GM21528 (cell line): ENCODE results near the gene CLEC6A.
"Not testable (repeated sequence)": the region's sequence is repeated elsewhere in the genome, so short reads cannot be mapped to it uniquely, and the experiment has no call there.

Experiments
- ATAC-seq: cut with Tn5 transposase; IDR thresholded peaks from one replicate; pipeline ENCODE4 v1.9.1; 2021; ENCODE audit warnings: mild to moderate bottlenecking, moderate library complexity; ENCODE audit not compliant: unreplicated experiment, low FRiP score

CLEC6A gene

GRCh38 chr12:8455727-8456360, at the start of gene CLEC6A:
Gene CLEC6A (plus strand): TSS chr12:8455962. CDS start chr12:8456112, 150 bp downstream.
- ATAC-seq = no peak

DNA sequence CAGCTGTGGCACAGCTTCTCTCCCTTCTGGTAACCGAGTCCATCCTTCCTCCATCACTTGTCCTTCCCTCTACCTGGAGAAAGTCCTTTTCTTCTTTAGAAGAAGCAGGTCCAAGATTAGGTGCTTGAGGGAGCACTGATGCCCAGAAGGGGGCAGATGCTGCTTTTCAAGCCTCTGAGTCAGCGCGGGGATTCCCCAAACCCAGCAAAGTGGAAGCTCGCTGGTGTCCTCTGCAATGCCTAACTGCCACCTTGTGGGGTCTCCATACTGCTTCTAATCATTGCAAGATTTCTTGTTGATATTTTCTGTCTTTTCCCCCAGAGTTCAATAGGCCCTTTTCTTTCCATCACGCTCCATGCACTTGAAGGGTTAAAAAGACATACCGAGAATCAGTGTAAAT, 36.2 kb upstream of the CLEC6A start:
- ATAC-seq = not testable (repeated sequence)

- ATAC-seq = no peak
Observed at GRCh38 chr12:8420506-8420905, 35.3 kb upstream of the CLEC6A start.

DNA sequence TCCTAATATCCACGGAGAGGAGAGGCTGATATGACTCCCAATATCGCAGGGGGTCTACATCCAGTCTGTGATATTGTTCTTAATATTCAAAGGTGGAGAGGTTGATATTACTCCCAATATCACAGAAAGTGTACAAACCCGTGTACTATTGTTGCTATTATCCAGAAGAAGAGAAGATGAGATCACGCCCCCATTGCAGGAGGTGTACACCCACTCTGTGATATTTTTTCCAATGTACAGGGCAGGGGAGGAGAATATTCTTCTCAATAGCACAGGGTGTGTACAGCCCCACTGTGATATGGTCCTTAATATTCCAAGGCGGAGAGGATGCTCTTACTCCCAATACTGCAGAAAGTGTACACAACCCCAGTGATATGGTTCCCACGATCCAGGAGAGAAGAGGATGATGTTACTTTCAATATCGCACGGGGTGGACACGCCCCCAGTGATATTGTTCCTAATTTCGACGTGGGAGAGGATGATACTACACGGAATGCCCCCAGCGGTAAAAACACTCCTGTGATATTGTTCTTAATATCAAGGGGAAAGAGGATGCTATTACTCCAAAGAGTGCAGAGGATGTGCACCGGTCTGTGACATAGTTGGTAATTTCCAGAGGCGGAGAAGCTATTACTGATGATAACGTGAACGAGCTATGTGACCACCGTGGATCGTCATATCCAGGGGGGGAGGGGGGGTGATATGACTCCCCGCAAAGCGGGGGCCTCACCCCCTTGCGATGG, 11.1 kb upstream of the CLEC6A start:
- ATAC-seq = not testable (repeated sequence)

GRCh38 chr12:8445731-8446130, 10.0 kb upstream of the CLEC6A start:
- ATAC-seq = no peak

DNA sequence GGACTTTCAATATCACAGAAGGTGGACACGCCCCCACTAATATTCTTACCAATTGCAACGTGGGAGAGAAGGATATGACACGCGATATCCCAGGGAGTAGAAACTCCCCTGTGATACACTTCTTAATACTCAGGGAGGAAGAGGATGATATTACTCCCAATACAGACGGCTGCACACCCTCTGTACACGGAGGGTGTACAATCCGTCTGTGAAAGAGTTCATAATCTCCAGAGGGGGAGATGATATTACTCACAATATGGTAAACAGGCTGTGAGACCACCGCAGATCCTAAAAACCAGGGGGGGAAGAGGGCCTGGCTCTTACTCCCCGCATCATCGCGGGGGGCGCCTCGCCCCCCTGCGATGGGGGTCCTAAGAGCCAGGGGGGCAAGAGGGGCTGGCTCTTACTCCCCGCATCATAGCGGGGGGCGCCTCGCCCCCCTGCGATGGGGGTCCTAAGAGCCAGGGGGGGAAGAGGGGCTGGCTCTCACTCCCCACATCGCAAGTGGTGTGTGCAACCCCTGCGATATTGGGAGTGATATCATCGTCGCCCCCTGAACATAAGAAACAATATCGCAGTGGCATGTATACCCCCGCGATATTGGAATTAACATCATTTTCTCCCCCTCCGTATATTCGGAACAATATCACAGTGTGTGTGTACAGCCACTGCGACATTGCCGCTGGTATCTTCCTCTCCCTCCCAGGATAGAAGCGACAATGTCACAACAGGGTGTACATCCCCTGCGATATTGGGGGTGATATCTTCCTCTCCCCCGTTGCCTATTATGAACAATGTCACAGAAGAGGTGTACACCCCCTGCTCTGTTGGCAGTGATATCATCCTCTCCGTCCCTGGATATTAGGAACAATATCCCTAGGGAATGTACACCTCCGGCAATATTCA, 8.9 kb upstream of the CLEC6A start:
- ATAC-seq = no peak

- no peak for ATAC-seq
Observed at GRCh38 chr12:8449355-8449859, 6.4 kb upstream of the CLEC6A start.

- no peak for ATAC-seq
Observed at GRCh38 chr12:8452036-8452435, 3.7 kb upstream of the CLEC6A start.

GRCh38 chr12:8453021-8453513, 2.7 kb upstream of the CLEC6A start:
- no peak for ATAC-seq

DNA sequence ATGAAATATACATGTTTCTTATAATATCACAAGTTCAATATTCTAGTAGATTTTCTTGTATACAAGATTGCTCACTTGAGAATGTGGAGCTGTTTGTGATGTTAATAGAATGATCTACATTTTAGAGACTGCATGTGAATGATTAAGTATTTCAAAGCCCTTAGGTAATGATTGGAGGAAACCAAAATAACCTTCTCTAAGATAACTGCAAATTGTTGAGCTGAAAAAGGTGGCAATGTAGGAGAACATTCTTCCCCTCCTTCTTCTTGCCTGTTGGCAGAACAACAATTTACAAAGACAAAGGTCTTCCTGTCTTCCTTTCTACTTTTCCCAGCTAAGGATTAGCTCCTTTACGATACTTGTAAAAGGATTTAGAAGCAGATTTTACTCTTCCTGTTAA, 2.0 kb upstream of the CLEC6A start:
- ATAC-seq = no peak

DNA sequence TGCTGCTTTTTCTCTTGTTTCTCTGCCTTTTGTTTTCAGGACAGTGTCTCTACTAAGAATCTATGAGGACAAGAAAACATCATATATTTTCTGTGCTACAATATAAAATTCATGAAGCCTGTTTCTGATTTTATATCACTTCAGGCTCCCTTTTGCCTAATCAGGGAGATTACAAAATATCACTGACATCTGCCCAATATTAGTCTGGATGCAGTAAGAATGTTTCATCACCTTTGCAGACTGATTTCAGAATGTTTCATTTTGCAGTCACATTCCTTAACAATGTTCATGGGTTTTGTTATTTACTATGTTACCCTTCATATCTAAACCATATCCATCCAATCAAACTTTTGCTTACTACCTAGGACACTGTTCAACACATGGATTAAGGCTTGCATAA, 491 bp upstream of the CLEC6A start:
- no peak for ATAC-seq

DNA sequence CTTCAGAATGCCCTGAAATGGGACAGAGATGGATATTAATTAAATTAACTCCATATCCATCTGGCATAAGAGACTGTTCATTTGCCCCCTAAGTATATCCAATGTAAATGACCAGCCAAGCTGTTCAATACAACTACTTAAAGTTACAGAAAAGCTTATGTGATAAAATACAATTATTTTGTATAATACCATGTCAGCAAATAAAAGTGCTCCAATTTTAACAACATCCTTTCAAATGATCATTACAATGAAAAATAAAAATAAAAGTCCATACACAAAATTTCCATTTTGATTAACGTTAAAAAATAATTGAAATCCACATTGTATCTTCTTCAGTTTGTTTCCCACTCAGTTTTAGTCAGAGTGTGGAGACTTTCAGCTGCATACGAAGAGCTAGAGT, 5.7 kb downstream of the CLEC6A start:
- no peak for ATAC-seq

GRCh38 chr12:8465301-8465996, 9.7 kb downstream of the CLEC6A start:
- ATAC-seq = no peak

DNA sequence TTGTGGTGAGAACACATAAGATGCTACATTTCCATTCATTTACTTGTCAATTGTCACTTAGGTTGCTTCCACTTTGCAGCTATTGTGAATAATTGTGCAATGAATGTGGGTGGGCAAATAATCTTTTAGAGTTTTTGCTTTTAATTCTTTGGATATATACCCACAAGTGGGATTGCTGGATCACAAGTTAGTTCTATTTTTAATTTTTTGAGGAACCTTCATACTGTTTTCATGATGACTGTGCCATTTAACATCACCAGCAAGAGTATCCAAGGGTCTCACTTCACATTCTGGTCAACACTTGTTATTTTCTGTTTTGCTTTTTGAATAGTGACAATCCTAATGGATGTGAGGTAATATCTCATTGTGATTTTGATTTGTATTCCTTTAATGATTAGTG, 10.5 kb downstream of the CLEC6A start:
- ATAC-seq = no peak

GRCh38 chr12:8471090-8471489, 15.3 kb downstream of the CLEC6A start:
- no peak for ATAC-seq

GRCh38 chr12:8475508-8476203, 19.9 kb downstream of the CLEC6A start:
- no peak for ATAC-seq

DNA sequence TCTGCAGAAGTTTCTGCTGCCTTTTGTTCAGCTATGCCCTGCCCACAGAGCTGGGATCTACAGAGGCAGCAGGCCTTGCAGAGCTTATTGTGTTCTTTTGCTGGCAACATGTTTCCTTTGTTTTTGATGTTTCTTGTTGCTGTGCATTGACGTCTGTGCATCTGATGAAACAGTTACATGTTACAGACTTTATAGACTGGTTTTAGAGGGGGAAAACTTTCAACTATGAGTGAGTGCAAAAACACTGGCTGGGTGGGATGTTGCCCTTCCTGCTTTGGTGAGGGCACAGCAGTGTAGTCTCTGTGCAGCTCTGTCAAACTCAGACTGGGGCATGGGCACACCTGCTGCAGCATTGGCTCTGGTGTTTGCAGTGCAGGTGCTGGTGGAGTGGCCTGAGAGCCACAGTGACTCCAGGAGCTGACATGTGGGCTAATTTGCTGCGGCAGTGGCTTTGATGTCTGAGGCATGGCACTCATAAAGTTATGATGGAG, 26.9 kb downstream of the CLEC6A start:
- no peak for ATAC-seq

GRCh38 chr12:8483079-8483478, 27.3 kb downstream of the CLEC6A start:
- no peak for ATAC-seq
